Stimulated activated naive CD4-positive, alpha-beta T cell treated with Interleukin-2 at 50 U/mL for 16 hours (primary cell): Measurements from ENCODE around the gene PARVB.
A peak's percentile ranks its signal among the peaks of the same experiment; 100 is the strongest.

Source experiments
- DNase-seq: peaks from one replicate; lab custom pipeline; 2025; lab: John Stamatoyannopoulos, UW

PARVB gene

DNA sequence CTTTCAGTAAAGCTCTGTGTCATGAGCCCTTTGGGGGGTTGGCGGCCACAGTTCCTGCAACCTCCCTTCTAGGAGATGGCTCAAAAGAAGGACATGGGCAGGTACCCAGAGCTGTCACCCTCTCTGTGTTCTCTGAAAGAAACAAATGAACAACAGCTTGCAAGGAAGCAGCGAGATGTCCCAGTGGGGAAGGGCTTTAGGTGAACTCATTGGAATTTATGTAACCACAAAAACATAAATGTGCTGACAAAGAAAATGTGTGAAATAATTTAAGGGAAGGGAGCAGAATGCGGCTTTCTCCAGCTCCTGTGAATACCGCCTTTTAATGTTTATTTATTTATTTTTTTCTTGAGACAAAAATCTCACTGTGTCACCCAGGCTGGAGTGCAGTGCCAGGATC lies 159.9 kb downstream of the PARVB start:
- DNase-seq = no peak

DNA sequence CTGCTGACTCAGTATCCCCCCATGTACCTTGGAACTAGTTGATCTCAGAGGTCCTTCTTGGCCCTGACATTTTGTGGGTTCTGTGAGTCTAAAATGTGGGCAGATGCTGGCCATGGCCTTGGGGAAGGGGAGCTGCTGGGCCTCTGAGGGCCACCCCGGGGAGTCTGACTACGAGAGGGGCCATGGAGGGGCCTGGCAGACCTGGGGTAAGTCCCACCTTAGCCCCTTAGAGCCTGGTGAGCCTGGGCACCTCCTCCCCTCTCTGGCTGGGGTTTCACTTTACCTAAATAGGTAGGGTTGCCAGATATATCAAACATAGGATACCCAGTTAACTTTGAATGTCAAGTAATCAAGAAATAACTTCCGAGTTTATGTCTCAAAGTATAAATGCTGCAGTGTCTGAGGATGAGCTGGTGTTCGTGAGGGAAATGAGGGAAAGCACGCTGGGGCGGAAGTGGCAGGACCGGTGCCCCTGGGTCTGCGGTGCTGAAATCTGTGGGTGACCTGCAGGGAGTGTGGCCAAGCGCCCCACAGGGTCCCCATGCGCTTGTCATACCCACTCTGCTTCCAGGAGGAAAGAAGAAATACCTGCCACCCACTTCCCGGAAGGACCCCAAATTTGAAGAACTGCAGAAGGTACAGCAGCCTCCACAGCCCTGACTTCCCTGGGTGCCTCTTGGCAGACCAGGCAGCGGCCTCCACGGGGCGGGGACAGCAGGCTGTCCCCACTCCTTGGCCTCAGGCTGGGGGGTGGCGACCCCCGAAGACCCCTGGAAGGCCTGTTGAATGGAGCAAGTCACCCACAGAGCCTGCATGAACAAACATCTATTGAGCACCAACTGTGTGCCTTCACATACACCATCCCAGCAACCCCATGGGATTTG lies 161.4 kb downstream of the PARVB start:
- no peak for DNase-seq

DNA sequence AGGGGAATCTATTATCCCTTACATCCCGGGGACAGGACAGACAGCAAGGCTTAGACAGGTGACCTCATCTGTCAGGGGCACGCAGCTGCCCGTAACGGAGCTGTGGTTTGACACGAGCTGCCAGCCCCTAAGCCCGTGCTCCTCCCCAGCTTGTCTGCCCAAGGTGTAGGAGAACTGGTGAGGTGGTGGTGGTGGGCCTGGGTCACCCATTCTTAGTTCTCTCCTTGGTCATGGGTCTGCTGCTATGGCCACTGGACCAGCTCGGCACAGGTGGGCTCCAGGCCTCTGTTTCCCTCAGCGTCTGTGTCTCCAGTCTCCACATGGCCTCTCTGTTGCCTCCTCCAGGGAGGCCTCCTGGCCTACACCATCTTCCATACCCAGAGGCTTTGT lies 162.0 kb downstream of the PARVB start:
- DNase-seq = no peak

DNA sequence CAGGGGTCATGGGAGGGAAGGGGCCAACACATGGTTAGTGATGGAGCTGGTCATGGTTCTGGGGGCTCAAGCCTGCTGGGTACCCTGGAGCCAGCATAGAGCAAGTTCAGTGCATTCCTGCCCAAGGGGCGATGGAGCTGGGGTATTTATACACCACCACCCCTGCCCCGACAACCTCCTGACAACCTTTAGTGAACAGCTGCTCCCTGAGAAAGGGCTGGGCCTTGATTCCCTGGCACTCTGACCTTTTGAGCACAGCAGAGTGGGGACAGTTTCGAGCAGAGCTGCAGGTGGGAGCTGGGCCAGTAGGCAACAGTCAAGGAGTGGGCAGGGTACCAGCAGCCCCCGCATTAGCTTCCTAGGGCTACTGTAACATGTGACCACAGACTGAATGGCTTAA lies 162.6 kb downstream of the PARVB start:
- no peak for DNase-seq

DNA sequence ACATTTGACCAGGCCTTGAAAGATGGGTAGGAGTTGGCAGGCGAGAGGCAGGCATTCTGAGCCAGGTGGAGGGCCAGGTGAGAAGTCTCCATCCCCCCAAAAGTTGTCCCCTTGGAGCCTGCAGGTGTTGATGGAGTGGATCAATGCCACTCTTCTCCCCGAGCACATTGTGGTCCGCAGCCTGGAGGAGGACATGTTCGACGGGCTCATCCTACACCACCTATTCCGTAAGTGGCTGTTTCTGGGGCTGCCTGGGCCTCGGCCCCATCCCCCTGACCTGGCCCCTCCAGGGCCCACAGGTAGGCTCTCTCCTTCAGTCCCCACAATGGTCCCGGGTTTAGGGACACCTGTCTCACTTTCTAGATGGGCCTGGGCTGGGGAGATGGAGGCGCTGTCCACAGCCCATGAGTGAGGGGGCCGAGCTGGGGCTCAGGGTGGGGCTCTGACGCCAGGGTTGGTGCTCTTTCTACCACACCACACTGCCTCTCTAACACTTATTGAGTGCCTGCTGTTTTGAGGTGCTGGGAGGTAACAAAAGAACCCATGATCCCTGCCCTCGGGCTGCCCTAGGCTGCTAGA lies 163.6 kb downstream of the PARVB start:
- DNase-seq = no peak

DNA sequence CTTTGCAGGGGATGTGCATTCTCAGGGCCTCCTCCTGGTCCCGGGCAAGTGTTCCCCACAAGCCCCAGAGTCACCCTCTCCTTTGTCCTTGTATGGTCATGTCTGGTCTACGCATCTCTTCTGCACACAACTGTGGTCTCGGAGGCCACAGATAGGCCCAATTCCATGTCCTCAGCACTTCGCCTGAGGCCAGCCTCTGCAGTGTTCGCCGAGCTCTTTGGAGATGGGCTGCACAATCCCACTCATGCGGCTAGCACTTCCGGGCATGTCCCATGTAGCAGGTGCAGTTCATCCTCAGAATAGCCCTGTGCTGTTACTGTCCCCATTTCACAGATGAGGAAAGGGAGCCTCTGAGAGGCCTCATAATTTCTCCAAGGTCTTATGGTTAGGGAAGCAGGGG lies 164.2 kb downstream of the PARVB start:
- no peak for DNase-seq

DNA sequence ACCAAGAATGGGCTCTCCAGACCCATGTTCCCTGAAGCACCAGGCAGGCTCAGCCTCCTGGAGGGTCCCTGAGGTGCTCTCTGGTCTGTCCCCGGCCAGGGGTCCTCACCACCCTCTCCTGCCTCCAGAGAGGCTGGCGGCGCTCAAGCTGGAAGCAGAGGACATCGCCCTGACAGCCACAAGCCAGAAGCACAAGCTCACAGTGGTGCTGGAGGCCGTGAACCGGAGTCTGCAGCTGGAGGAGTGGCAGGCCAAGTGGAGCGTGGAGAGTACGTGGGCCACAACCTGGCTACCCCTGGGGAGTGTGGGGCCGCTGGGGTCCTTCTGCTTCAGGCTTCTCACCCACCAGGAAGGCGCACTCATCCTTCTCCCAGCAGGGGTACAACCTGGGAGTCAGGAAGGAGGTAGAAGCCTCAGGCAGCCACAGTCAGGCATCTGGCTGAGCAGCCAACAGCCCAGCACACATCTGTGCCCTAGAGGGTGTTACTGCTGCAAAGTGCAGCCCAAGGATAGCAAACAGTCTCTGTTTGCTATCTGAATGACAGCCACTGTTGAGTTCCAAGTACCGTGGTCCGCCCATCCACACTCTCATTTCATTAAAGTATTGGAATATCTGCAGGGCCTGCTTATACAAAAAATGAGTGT lies 165.0 kb downstream of the PARVB start:
- no peak for DNase-seq

DNA sequence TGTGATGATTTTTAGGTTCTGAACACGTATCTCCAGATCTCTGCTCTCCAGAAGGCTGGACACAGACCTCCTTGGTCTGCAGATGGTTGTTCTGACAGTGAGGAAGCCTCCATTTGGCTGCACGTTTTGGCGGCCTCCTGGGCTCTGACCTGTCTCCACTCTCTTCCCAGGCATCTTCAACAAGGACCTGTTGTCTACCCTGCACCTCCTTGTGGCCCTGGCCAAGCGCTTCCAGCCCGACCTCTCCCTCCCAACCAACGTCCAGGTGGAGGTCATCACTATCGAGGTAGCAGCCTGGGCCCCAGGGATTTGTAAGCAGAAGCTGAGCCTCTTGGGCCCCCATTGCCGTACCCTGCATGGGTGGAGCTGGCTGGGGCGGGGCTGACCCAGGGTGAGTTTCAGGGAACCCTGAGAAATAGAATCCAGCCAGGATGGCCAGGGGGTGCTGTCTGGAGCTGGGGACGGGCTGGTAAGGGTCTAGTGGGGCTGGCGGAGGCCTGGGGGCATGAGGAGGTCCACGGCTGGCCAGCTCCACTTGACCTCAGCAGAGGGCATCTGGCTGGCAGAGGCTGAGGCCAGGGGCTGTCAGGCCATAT lies 166.4 kb downstream of the PARVB start:
- DNase-seq = no peak

DNA sequence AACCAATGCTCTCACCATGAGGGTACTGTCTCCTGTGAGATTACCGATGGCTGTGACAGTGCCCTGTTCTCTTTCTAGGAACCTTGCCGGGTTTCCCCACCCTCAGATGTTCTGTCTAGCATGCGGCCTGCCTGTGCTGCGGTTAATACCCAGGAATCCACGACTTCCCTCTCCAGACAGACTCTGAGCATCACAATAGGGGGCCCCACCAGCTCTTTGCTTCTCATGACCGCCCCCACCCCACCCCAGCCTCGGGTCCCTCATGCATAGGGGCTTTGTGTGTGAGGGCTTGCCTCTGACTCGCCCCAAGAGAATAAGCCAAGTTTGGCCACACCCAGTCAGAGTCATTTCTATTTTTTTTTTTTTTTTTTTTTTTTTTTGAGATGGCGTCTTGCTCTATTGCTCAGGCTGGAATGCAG lies 166.9 kb downstream of the PARVB start:
- peak; percentile 47 for DNase-seq

DNA sequence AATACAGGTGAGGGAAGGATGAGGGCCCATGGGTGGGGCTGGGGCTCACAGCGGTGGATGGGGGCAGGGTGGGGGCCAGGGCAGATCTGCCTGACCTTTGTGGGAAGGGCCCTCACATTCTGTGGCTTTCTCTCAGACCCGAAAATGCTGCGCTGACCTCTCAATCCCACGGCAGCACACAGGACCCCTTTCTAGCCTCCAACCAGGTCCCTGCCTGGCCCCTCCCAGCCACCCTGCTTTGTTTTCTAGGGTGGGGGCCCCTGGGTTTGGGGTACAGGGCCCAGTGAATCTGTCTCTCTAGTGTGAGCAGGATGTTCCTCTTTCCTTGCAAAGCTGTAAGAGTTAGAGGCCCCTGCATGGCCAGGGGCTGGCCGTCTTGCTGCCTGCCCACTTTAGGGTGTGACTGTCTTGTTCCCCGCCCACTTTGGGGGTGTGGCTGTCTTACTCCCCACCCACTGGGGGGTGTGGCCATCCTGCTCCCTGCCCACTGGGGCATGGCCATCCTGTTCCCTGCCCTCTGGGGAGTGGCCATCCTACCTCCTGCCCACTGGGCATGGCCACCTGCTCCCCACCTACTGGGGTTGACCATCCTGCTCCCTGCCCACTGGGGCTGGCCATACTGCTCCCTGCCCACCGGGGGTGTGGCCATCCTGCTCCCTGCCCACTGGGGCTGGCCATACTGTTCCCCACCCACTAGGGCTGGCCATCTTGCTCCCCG lies 168.2 kb downstream of the PARVB start:
- DNase-seq = no peak

DNA sequence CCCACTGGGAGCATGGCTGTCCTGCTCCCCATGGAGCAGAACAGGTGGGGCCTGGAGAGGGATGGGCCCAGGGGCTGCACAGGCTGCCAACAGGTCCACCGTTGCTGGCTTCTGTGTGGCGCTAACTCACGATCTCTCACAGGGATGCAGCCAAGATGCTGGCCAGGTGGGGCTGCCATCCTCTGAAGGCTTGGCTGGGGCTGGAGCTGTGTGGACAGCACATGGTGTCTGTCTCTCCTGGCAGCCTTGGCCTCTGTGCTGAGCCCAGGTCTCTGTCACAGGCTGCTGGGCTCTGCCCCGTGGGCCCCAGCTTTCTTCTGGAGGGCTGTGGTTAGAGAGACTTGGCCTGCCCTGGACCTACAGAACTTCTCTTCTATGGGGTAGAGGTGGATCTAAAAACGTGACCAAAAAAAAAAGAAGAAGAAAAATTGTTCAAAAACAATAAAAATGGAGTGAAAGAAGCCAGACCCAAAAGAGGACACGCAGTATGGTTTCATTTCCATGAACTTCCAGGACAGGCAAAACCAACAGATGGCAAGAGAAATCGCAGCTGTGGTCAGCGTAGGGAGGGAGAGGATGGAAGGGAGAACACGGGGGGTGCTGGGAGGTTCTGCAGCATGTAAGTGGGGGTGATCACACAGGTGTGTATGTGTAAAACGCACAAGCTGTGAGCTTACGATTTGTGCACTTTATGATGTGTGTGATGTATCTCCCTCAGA lies 168.9 kb downstream of the PARVB start:
- no peak for DNase-seq

DNA sequence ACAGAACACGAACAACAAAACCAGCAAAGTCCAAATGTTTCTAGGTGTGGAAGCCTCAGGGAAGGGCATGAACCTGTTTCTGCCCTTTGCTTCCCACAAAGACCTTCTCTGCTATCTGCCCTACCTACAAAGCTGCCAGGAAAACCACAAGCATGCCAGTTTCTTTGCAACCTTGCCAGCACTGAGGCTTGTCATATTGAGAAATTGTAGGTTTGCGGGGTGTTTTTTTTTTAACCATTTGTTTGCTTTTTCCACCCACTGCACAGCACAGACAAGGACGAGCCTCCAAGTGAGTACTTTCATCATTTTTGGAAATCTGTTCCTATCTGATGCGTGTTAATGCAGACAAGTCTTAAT lies 169.4 kb downstream of the PARVB start:
- DNase-seq = peak; percentile 9

DNA sequence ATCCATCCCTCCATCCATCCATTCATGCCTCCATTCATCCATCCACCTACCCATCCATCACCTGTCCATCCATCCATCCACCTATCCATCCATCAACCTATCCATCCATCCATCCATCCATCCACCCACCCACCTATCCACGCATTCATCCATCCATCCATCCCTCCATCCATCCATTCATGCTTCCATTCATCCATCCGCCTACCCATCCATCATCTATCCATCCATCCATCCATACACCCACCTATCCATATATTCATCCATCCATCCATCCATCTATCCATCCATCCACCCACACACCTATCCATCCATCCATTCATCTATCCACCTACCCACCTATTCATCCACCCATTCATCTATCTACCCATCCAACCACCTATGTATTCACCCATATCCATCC lies 170.5 kb downstream of the PARVB start:
- no peak for DNase-seq

DNA sequence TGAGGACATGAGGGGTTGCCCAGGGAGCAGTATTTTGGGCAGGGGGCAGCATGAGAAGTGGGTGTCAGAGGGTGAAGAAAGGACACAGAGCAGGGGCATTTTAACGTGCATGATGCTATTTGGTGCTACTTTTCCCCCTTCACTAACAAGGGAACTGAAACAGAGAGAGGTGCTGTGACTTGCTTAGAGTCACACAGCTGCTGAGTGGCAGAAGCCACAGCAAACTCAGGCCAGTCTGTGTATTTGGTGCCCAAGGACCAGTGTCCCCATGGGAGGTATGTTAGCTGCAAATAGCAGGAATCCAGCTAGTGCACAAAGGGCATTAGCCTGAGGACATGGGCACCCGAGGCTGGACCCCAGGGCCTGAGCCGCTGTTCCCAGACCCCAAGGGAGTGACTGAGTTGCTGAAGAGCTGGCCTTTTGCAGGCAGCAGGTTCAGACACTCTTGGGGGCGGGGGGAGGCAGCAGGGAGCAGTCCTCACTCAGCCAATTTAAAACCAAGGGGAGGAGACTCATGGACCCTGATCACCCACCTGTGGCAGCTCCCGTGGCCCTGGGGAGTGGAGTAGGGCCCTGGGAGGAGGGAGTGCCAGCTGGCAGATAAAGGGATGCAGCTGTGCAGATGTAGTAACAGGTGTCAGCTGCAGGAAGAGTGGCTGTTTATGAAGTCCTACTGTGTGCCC lies 171.2 kb downstream of the PARVB start:
- no peak for DNase-seq

DNA sequence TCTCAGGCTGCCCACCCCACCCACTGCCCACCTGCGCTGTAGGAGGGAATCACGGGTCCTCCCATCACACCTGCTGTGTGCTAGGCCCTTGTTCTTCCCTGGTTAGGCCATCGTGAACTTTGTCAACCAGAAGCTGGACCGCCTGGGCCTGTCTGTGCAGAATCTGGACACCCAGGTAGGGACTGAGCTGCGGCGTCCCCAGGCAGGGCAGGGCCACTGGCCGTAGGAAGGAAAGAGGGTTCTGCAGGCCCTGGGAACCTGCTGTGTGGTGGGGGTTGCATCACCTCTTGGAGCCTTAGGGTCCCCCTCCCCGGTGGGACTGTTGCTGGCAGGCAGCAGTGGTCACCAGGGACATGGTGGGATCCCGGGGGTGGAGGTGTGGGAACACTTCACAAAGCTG lies 172.1 kb downstream of the PARVB start:
- no peak for DNase-seq

DNA sequence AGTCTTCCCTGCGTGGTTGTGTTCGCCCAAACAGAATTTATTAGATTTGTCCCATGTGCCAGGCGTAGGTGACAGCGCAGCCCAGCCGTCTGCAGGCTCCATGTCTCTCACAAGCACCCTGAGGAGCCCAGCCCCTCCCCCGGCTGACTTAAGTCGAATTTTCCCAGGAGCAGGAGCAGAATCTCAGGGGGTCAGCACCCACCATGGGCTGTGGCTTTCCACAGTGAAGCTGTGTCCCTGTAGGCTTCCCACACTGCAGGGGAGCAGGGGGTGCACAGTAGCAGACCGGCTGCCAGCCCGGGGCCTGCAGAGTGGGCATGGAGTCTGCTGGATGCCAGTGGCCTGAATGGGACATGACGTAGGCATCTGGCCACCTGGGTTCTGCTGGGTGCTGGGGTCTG lies 172.6 kb downstream of the PARVB start:
- DNase-seq = no peak

DNA sequence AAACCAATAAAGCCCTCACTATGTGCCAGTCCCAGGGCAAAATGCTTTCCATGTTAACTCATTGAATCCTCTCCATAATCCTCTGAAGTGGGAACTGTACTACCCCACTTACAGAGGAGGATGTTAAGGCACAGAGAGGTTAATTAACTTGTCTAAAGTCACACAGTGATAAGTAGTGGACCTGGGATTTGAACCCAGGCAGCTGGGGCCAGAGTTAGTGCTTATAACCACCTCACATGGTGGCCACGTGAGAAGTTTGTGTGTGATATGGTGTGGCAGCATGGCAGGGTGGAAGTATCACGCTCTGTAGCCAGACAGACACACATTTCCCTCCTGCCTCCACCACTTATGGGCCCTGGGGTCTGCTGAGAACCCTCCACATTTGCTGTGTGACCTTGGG lies 173.2 kb downstream of the PARVB start:
- no peak for DNase-seq

DNA sequence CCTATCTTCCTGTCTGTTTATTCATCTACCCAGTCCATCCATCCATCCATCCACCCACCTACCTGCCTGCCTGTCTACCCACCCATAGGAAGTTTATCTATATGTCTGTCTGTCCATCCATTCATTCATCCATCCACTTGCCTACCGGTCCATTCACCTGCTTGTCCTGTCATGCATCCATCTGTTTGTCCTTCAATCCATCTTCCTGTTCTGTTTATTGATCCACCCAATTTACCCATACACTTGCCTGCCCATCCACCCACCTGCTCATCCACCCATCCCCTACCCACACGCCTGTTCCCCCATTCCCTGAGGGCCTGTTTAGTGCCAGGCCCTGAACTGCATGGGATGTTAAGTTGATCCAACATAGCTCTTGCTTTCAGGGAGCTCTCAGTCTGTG lies 175.1 kb downstream of the PARVB start:
- no peak for DNase-seq

DNA sequence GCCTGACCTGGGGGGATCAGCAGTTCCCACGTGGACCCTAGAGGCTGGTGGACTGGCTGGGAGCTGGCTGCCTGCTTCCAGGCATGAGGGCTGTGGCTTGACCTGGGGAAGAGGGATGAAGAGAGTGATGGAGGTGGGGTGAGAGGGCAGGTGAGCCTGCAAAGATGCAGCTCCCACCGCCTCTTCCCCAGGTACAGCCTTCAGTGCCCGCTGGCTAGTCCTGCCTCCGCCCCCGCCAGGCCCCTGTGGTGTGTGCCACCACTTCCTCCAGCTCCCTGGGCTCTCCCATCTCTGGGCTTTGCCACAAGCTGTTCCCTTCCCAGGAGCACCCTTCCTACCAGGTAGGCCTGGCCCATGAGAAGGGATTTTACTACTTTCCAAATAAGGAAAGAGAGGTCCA lies 175.8 kb downstream of the PARVB start:
- no peak for DNase-seq

DNA sequence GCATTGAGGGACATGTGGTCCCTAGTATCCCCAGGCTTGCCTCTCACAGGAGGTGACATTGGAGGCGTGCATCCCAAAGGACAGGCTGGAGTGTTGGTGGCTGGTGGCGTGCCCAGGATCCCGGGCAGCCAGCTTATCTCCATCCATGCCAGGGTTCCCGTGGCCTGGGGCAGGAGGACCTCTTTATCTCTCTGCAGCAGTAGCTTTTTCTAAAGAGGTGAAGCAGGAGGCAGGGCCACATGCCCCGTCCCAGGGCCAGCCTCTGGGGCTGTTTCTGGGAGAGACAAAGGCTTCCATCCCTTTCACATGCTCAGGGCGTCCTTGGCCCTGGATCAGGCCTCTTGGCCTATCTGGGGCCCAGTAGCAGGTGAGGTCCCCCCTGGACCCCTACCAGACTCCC lies 176.3 kb downstream of the PARVB start:
- DNase-seq = no peak
